ENCODE results near the gene MEIOB.

MEIOB gene

DNA sequence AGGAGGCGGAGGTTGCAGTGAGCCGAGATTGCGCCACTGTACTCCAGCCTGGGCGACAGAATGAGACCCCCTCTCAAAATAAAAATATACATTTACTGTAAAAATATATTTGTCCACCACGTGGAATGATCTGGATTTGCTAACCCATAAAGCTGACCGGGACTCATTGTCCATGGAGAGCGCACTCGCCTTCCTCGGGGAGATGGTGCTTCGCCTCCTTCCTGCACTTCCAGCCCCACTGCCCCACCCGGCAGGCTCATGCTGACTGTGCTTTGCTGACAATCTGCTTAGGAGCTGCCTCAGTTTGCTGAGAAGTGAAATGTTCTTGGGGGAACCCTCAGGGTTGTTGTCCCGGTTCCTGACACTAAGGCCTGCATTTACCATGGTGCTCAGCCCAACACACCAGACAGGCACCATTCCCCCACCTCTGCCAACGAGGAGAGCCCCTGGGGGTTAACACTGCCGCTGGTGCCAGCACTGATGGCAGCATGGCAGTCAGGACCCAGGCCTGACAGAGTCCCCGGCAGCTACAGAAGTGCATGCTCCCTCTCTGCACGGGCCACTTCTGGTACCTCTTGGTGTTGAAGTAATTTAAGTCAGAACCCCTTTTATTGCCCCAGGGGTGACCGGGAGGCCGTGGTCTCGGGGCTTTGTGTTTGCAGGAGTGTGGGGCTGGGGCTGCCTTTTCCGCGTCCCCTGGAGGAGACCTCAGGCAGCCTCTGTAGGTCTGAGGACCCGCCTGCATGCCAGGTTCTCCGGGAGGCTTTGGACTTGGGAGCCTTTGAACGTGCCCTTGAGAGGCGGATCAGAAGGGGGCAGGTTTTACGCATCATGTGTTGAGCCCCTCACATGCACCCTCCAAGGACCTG lies 86.8 kb downstream of the MEIOB start:
- Histone ChIP-seq H3K36me3 (ENCODE audit: control insufficient read depth in 2 of 2, insufficient read depth in 2 of 2, low read length in 2 of 2) (peaks cover 14 to 24% of the 10 kb centered on the region in 2 donors), H3K4me3 (ENCODE audit: low read length in 2 of 2) (no peak overlapping the region), H3K9ac (ENCODE audit: low read length in 2 of 2) (no peak overlapping the region), H3K27me3 (ENCODE audit: control insufficient read depth in 1 of 2, insufficient read depth in 2 of 2, low read length in 2 of 2) (no peaks in the 10 kb centered on the region), H3K27ac (ENCODE audit: low read length) (no peak overlapping the region), H3K4me1 (ENCODE audit: control insufficient read depth, insufficient read depth, low read length) (peaks cover 35% of the 10 kb centered on the region), H3K9me3 (ENCODE audit: control insufficient read depth in 2 of 2, low read length in 2 of 2) (no peaks in the 10 kb centered on the region)
